ENCODE measurements around the gene DCUN1D3. TPM values are rescaled to one million over a fixed set of nuclear protein-coding genes. Genes with fewer than 3 reads are reported as not detected.

The DCUN1D3 gene
- total and polyA plus RNA-seq, 2 experiments from 2014 or later, result 15.0 to 40.3 TPM

DNA sequence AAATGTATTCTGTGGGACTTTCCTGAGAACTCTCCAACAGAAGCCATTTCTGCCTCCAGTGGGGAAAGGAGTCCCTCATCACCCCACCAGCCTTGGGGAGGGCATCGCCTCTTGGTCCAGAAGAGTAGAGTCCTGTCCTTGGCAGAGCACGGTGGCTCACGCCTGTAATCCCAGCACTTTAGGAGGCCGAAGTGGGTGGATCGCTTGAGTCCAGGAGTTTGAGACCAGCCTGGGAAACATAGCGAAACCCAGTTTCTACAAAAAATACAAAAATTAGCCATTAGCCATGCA lies 41.4 kb upstream of the DCUN1D3 start:
- Histone ChIP-seq H3K9me2 (replicated peaks; ENCODE audit: insufficient read depth) (no peaks in the 10 kb centered on the region), H2AFZ (no peak overlapping the region), H3K36me3 (replicated peaks; ENCODE audit: insufficient read depth, low read depth) (no peaks in the 10 kb centered on the region), H3K9me3 (ENCODE audit: low read depth) (no peaks in the 10 kb centered on the region), H3K4me3 (no peak overlapping the region), H3K79me2 (no peaks in the 10 kb centered on the region), H3K4me2 (no peak overlapping the region), H3K4me1 (ENCODE audit: insufficient read depth) (no peaks in the 10 kb centered on the region), H3K27me3 (no peaks in the 10 kb centered on the region), H3K27ac (no peak overlapping the region), H4K20me1 (ENCODE audit: insufficient read depth, poor library complexity, severe bottlenecking) (no peaks in the 10 kb centered on the region)
- DNase-seq (ENCODE audit: low spot score), result no peak
- TF ChIP-seq CTCF (IDR thresholded peaks at IDR 0.05; ENCODE audit: poor library complexity) (no peak), EZH2phosphoT487 (IDR thresholded peaks at IDR 0.05; ENCODE audit: low read depth, severe bottlenecking, unreplicated experiment) (no peak), EZH2 (IDR thresholded peaks at IDR 0.05; ENCODE audit: borderline replicate concordance) (no peak)
- 95% methylated on average over 6 of the region's 6 CpGs for WGBS (ENCODE audit: low lambda C conversion rate, missing lambda C conversion rate)

DNA sequence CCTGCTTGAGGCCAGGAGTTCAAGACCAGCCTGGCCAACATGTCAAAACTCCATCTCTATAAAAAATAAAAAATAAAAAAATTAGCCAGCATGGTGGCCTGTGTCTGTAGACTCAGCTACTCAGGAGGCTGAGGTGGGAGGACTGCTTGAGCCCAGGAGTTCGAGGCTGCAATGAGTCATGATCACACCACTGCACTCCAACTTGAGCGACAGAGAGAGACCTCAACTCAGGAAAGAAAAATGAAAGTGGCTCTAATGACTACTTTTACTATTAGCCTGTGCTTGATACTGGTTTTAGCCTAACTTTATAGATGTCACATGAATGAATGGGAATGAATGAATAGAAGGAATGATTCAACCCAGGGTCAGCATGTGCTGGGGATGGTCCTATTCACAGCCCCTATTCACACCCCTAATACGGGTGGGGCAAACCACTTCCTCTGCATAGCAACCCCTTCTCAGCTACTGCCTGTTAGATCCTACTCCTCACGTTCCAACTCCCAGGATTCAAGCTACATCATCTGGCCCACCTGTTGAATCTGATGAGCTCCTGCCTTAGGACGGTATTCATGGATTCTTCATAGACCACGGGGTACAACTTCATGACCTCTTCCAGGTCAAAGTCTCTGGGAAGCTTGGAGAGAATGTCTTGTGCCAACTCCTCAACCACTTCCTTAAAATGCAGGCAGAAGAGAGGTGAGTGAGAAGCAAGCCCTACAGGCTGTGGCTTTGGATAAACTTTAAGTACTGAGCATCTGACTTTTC lies 40.9 kb upstream of the DCUN1D3 start:
- no peak for DNase-seq (ENCODE audit: low spot score)
- 85% methylated on average over 6 of the region's 6 CpGs for WGBS (ENCODE audit: low lambda C conversion rate, missing lambda C conversion rate)
- Histone ChIP-seq H3K9me3 (ENCODE audit: low read depth) (no peaks in the 10 kb centered on the region), H2AFZ (no peak overlapping the region), H3K79me2 (no peaks in the 10 kb centered on the region), H3K4me3 (no peak overlapping the region), H3K9me2 (replicated peaks; ENCODE audit: insufficient read depth) (no peaks in the 10 kb centered on the region), H4K20me1 (ENCODE audit: insufficient read depth, poor library complexity, severe bottlenecking) (no peaks in the 10 kb centered on the region), H3K36me3 (replicated peaks; ENCODE audit: insufficient read depth, low read depth) (no peaks in the 10 kb centered on the region), H3K27ac (no peak overlapping the region), H3K4me1 (ENCODE audit: insufficient read depth) (no peaks in the 10 kb centered on the region), H3K27me3 (no peaks in the 10 kb centered on the region), H3K4me2 (no peak overlapping the region)
- TF ChIP-seq CTCF (IDR thresholded peaks at IDR 0.05; ENCODE audit: poor library complexity) (no peak), EZH2phosphoT487 (IDR thresholded peaks at IDR 0.05; ENCODE audit: low read depth, severe bottlenecking, unreplicated experiment) (no peak), EZH2 (IDR thresholded peaks at IDR 0.05; ENCODE audit: borderline replicate concordance) (no peak)

- H4K20me1 ChIP-seq (ENCODE audit: insufficient read depth, poor library complexity, severe bottlenecking), result no peaks in the 10 kb centered on the region
- H3K4me3 ChIP-seq, result no peak overlapping the region
- H3K27me3 ChIP-seq, result no peaks in the 10 kb centered on the region
- no peaks in the 10 kb centered on the region for H3K79me2 ChIP-seq
- H3K4me2 ChIP-seq, result no peak overlapping the region
- TF ChIP-seq EZH2 (IDR thresholded peaks at IDR 0.05; ENCODE audit: borderline replicate concordance) (no peak), EZH2phosphoT487 (IDR thresholded peaks at IDR 0.05; ENCODE audit: low read depth, severe bottlenecking, unreplicated experiment) (no peak), CTCF (IDR thresholded peaks at IDR 0.05; ENCODE audit: poor library complexity) (no peak)
- no peaks in the 10 kb centered on the region for H3K36me3 ChIP-seq (replicated peaks; ENCODE audit: insufficient read depth, low read depth)
- H3K27ac ChIP-seq, result no peak overlapping the region
- DNase-seq (ENCODE audit: low spot score), result no peak
- no peaks in the 10 kb centered on the region for H3K9me2 ChIP-seq (replicated peaks; ENCODE audit: insufficient read depth)
- no peaks in the 10 kb centered on the region for H3K9me3 ChIP-seq (ENCODE audit: low read depth)
- no peaks in the 10 kb centered on the region for H3K4me1 ChIP-seq (ENCODE audit: insufficient read depth)
- no peak overlapping the region for H2AFZ ChIP-seq
Observed at GRCh38 chr16:20939611-20940010, 39.5 kb upstream of the DCUN1D3 start.

All from hepatocyte (in vitro differentiated cells).